Inferior parietal cortex (tissue), 1 donor: ENCODE data around the gene HOXC5.

Source experiments
- DNase-seq: peaks from one replicate; pipeline ENCODE4 v3.0.0-alpha.2; 2016; ENCODE audit errors: extremely low spot score

HOXC5 gene

DNA sequence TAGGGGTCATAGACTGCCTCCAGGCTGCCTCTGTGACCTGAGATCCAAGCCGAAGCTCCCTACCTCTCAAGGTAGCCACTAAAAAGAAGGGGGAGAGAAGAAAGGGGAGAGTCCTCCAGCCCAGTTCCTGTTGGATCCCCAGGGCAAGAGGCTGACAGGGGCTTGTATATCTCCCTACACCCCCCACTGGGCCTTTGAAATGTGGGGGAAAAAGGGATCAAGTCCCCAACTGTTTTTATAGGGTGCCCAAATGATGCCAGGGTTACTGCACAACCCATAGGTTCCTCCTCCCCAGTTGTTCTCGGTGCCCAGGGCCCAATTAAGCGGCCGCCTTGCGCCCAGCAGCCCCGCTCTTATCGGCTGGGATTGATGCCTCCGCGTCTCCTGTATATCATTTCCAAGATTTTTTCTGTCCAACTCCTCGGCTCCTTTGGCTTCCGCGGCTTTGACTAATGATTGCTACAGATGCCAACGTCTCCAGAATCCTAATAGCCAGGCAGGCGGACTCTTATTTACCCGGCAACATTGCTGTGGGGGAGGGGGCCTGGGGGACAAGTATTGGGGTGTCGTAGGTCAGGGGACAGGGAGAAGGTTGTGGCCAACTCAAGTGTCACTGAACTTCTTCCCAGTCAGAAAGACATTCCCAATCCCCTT, 13.1 kb downstream of the HOXC5 start:
- no peak for DNase-seq

DNA sequence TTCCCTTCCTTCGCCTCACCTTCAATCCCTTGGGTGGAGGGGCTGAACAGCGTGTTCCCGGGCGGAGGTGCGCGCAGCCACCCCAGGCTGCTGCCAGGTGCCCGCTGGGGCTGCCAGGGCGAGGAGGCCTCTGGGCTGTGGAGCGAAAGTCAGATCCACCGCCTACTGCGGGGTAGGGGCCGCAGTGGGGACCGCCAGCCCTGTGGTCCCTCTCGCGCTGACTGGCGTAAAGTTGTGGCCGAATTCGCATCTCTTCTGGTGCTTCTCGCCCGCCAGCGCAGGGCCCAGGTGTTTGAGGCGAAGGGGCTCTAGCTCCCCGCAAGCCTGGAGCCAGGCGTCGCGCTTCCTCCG, 13.9 kb downstream of the HOXC5 start:
- DNase-seq = no peak

DNA sequence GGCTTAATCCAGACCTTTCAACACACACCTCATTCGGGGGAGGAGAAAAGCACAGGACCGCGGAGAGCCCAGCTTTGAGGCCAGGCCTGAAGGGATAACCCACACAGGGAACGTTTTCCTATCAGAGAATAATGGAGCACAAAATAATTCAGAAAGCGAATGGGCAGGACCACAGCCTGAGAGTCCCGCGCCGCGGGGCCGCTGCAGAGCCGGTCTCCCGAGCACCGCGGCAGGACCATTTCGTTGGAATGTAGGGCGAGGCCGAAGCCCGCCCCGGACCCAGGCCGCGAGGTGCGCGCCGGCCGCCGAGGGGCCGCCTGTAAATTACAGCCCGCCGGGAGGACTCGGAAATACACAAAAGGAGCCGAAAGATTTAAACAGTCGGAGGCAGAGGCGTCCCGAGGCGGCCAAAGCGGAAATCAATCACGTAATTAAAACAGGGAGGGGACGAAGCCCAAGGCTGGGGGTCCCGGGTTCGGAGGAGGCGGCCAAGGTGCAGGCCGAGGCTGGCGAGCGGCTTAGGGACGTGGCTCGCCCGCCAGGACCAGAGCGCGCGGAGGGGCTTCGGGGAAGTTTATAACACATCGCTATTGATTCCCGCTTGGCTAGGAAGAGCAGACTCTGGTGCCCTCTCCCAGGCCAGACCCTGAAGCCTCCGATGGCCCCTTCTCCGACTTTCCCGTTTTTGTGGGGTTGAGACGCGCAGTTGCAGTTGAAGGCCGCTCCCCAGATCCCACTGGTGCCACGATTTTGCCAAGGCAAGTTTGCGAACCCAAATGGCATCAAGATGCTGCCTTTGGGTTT, 14.5 kb downstream of the HOXC5 start:
- no peak for DNase-seq

DNA sequence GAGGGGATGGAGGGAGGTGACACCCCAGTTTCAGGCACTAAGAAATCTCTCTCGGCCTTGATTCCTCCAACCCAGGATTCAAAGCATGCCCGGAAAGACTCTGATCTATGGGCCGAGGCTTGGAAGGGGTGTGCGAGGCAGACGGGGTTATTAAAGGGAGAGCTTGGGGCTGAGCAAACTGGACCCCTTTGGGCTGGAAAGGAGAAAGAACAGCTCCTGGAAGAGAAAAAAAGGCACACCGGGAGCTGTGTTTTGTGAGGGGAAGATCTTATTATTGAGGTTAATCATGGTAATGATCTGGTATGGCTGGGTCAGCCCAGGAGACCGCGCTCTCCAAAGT, 15.1 kb downstream of the HOXC5 start:
- no peak for DNase-seq

DNA sequence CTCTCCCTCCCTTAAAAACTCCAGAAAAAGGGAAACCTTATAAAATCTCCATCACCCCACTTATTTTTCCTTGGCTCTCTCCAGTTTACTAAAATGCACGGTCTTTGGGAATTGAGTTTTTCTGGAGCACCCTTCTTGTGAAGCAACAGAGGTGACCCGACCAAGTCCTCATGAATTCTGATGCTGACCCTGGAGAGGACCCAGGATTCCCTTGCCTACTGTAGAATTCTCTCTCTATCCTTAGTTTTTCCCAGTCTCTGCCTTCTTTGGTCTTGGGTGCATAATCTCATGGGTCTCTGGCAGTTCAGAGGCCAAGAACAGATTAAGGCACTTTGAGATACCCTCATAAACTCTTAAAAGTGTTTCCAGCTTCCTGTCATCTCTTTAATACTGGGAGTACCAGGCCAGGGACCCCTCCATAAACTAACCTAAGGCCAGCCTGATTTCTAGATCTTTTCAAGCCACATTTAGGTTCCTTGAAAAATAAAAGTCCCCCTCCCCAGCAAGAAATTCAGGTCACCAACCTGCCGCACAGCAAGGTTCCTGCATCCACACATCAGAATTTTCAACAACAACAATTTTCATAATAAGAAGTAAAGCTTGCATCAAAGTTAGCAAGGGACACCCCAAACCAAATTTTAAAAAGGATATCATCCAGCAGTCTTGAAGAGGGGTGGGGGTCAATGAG, 15.7 kb downstream of the HOXC5 start:
- DNase-seq = no peak

DNA sequence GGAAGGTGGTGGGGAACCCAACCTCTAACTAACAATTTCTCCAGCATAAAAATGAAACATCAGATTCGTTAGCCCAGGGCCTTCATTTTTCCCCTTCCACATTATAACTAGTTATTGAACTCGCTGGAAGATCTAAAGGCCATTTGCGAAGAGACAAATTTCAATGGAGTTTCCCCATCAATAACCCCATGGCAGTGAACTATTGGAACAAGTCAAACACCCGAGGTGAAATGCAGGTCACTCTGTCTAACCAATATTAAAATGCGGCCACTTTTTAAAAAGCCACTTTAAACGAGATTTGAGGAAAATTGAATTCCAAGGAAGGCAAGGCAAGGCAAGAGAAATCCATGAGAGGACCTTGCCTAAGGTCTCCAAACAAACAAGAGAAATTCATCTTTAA, 16.3 kb downstream of the HOXC5 start:
- no peak for DNase-seq

DNA sequence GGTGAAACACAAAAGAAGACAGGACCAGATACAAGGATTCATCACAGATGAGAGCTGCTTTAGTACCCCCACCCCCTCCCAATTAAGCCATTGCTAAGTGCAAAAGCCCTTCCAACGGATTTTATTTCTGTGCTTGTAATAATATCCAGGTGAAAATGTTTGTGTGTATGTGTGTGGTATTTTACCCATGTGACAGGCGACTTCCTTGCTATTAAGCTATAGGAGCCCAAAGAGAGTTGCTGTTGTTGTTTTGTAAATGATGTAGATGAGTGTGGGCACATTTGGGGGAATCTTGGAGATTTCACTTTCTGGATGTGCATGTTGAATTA, 17.6 kb downstream of the HOXC5 start:
- DNase-seq = no peak

DNA sequence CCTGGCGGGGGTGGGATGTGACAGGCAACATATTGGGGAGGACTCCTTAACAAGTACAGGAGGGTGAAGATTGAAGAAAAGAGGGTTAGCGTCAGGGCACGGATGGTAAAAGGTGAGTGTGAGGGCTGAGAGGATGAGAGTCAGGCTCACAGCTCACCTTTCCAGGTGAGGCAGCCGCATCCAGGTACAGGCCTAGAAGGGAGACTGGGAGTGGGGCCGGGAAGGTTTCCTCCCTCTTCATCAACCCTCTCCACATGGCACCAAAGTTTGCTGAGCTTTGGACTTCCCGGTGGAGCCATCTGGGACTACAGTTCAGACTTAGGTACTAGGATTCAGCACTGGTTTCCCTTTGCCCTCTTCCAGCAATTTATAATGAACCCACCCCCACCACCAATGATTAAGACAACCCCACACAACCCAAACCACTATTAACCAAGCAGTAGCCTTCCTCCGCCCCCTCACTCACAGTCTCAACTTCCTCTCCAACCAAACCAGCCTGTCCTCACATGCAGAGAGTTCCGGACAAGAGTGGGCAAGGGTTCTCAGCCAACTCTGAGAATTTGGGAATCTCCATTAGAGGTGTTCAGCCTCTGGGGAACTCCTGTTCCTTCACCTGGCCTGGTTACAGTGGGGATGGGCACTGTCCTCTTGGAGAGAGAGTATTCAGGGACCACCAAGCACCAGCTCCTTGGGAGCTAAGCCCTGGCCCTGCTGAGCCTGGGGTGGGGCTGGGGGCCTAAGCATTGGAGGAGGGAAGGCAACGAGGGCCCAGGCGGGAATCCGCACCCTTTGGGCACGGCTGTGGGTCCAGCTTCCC, 18.4 kb downstream of the HOXC5 start:
- no peak for DNase-seq

DNA sequence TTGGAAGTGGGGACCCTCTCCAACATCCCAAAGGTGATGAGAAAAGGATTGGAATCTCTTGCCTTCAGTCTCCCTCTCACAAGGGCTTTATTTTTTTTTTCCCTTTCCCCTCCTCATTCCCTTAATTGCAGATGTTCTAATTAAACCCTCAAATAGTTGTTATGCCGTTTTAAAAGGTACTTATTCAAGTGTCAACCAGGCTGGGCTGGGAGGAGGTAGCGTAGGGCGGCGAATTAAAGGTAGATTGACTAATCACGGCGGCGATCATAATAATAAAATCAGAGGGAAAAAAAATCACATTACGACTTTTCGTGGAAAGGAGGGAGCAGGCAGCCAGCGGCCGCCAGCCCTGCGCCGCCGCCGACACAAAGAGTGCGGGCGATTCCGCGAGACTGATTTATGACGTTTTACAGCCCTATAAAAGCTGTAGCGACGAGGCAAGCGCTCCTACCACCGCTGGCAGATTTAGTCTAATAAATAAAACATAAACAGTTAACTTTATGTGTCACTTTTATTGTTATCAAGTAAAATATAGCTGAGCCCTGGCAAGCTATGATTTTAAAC, 19.1 kb downstream of the HOXC5 start:
- no peak for DNase-seq

DNA sequence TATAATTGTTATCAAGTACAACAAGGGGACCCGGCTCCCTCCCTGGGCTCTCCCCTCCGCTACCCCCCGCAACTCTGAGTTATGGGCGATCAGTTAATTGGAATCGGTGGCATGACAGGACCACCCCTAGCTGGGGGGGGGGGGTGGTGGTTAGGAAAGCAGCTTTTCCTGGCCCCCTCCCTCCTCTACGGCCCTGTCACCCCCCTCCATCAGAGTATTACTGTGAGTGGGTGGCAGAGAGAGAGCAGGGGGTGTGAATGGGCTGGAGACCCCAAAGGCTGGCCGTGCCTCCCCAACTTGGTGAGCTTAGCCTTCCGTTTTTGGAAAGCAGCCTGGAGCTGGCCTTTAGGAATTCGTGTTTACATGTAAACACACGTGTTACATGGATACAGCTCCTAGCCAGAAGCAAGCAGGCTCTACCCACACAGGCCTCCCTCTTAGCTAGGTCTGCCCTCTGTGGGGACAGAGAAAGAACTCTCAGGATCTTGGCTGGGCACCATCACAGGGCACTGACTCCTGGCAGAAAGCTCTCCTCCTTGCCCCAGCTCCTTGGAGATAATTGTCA, 19.7 kb downstream of the HOXC5 start:
- DNase-seq = no peak

DNA sequence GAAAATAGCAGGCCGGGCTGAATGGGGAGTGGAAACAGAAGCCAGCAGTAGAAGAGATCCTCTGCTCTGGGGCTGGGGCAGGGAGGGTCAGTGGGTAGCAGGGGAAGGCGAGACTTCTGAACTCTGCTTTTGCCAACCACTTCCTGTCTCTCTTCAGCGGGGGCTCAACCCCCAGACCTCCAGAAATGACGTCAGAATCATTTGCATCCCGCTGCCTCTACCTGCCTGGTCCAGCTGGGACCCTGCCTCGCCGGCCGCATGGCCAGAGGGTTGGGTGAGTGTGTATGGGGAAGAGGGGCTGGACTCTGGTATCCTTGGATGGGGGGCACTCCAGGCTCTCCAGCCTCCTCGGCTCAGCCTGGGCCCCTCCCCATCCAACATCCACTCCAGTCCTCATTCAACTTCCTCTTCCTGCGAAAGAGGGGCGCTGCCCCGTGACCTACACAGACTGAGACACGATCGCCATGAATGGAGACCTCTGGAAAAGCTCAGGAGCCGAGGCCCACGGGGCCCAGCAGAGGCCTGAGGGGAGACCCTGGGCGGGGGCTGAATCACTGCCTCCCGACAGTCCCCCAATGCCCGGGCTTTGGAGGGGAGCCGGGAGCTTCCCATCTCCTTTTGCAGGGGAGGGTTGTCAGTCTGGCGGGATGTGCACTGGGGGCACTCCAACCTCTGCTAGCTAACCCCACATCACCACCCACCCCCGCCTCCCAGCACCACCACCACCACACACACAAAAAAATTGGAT, 20.3 kb downstream of the HOXC5 start:
- no peak for DNase-seq

DNA sequence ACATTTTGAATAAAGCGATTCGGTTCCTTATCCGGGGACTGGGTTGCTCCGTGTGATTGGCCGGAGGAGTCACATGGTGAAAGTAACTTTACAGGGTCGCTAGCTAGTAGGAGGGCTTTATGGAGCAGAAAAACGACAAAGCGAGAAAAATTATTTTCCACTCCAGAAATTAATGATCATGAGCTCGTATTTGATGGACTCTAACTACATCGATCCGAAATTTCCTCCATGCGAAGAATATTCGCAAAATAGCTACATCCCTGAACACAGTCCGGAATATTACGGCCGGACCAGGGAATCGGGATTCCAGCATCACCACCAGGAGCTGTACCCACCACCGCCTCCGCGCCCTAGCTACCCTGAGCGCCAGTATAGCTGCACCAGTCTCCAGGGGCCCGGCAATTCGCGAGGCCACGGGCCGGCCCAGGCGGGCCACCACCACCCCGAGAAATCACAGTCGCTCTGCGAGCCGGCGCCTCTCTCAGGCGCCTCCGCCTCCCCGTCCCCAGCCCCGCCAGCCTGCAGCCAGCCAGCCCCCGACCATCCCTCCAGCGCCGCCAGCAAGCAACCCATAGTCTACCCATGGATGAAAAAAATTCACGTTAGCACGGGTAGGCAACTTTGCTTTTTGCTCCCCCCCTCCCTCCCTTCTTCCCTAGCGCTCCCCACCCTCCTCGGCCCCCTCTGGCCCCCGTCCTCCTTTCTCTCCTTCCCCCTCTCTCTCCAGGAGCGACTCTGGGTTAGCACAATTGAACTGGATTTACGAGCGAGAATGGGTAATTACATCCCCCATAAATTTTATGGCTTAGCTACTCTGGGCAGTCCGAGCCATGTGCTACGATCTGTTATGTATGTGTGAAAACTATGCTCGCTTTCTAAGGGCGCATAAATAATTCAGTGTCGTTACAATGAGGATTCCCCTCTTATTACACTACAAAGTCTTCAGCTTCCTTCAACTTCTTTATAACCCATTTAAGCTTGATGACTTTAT, 21.2 kb downstream of the HOXC5 start, which contains the start of gene HOXC4:
Gene HOXC4, plus strand, starts transcription at position 85 of the 991 bp plus-strand sequence. Its CDS starts 88 bp downstream, at position 173.
- DNase-seq = no peak

DNA sequence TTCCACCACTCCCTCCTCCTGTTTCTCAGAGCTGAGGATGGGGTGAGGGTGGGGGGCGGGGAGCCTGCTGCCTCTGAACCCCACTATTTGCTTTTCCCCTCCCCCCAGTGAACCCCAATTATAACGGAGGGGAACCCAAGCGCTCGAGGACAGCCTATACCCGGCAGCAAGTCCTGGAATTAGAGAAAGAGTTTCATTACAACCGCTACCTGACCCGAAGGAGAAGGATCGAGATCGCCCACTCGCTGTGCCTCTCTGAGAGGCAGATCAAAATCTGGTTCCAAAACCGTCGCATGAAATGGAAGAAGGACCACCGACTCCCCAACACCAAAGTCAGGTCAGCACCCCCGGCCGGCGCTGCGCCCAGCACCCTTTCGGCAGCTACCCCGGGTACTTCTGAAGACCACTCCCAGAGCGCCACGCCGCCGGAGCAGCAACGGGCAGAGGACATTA, 21.9 kb downstream of the HOXC5 start:
- DNase-seq = no peak

DNA sequence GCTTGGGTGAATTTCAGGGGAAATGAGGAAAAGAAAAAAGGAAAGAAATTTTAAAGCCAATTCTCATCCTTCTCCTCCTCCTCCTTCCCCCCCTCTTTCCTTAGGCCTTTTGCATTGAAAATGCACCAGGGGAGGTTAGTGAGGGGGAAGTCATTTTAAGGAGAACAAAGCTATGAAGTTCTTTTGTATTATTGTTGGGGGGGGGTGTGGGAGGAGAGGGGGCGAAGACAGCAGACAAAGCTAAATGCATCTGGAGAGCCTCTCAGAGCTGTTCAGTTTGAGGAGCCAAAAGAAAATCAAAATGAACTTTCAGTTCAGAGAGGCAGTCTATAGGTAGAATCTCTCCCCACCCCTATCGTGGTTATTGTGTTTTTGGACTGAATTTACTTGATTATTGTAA, 22.7 kb downstream of the HOXC5 start:
- DNase-seq = no peak

DNA sequence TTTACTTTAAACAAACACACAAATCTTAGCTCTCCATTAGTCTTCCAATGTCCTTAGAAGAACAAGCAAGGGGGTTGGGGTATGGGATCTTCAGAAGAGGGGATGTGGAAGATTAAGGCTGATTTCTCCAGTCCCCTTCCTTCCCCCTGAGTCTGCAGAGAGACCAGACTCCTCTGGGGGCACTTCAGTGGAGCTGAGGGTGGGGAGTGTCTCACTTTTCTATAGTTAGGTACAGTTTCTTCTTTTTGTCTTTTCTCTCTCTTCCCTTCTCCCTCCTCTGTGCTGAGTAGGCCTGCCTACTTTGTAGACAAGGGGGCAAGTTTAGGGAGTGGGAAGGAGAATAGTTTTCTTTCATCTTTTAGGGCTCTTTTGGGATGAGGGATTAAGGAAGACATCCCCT, 23.3 kb downstream of the HOXC5 start:
- DNase-seq = no peak

DNA sequence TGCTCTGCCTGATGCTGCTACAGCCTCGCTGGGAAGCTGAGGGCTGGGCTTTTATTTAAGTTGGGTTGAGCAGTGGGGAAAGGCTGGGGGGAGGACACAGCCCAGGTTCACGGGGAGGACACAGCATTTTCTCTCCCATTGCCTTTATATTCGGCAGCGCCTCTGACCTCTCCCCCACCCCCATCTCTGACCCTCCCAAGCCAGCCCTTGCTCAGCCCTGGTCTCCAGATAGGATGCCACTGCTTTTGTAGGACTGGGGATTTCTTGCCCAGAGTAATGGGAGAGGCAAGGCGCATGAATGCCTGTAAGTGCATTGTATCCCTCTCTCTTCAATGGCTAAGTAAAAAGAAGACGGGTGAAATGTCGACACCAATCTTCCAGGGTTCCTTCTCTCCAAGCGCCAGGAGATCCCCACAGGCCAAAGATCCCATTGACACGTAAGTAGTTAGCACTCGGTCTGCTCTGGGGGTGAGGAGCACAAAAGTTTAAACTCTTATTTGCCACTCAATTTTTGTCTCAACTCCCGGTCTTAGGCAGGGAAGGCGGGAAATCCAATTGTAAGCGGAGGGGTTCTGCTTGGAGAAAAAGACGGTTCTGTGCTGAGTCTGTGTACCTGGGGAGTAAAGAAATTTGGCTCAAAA, 25.4 kb downstream of the HOXC5 start:
- DNase-seq = no peak

DNA sequence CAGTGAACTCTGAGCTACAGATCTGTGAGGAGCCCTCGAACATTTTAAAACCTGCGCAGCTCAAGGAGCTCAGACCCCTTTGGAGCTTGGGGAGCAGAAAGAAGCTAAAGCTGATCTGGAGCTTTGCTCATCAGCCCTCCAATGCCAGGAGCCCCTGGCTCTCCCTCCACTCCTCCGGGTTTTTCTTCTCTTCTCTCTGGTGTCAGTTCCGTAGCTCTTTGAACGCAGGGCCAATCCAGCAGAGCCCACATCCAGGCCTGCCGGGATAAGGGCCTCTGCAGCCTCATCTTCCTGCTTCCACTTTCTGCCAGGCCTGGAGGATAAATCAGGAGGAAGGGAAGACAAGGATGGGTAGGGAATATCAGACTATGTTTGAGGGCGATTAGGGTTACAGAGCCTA, 26.8 kb downstream of the HOXC5 start:
- no peak for DNase-seq

DNA sequence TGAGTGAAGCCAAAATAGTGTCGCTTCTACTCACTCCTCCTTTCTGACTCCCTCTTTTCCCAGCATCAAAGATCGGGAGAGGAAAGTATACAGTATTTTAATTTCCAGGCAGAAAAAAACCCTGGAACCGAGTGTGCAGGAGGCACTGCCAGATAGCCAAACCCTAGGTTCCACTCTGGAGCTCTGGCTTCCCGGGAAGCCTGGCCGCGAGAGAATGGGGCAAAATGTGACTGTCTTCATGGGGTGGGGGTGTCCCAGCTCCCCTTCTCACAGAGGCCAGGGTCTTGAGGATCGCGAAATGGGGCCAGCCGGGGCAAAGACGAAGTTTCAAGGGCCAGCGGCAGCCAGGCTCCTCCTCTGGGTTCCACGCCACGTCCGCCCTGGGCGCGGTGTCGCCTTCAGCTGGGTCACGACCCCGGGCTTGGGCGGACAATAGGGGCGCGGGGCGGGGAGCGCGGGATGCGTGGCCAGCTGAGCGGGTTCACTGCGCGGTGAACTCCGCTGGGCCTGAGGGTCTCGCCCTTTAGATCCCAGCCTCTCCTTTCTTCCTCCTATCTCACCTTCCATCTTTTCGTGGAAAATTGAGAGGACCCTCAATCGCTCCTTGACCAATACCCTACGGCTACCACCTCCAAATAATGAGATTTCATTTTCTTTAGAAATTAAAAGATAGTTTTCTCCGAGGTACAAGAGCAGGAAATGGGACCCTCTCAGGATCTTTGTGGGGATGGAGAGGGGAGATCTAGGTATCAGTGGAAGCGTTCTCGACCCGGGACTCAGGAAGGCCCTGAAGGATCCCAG, 27.5 kb downstream of the HOXC5 start:
- DNase-seq = no peak
